A673 (cell line): ENCODE data around the gene SDK1. TPM values are rescaled to one million over a fixed set of nuclear protein-coding genes. Genes with fewer than 3 reads are reported as not detected.

ENCODE experiments used
- BruUV-seq: library from RNA; stranded (reverse); fragments of 400-500 nt; replicated peaks from 2 replicates; lab custom pipeline; 2021; lab: Mats Ljungman, UMichigan
- CTCF ChIA-PET: fragments of 300-600 bp; sonication (Branson Sonifier 250); formaldehyde crosslinking; loops from one replicate; lab custom pipeline; 2022; ENCODE audit warnings: antibody characterized with exemption; lab: Charles Lee
- POLR2A ChIA-PET: fragments of 300-600 bp; sonication (Branson Sonifier 250); formaldehyde crosslinking; loops from one replicate; lab custom pipeline; 2022; ENCODE audit warnings: antibody characterized with exemption; ENCODE audit not compliant: low non-redundant PET; lab: Charles Lee
- DNase-seq: peaks from one replicate; pipeline ENCODE4 v3.0.0-alpha.2; 2015; ENCODE audit warnings: low spot score
- H3K27ac ChIP-seq: fragments of 200-600 bp; sonication (generic); 2 replicates; pipeline ENCODE4 v1.5.1; 2016; ENCODE audit warnings: mixed run types, low read depth, mild to moderate bottlenecking, mixed read lengths, antibody characterized with exemption, low read length; ENCODE audit not compliant: poor library complexity, severe bottlenecking
- H3K27me3 ChIP-seq: fragments of 200-600 bp; sonication (generic); replicated peaks from 2 replicates; pipeline ENCODE4 v1.6.1; 2017; ENCODE audit warnings: mixed run types, low read depth, mild to moderate bottlenecking, mixed read lengths, antibody characterized with exemption, low read length; ENCODE audit not compliant: insufficient read depth, poor library complexity
- H3K36me3 ChIP-seq: fragments of 200-600 bp; sonication (generic); 2 replicates; pipeline ENCODE4 v1.6.1; 2016; ENCODE audit warnings: mixed run types, mild to moderate bottlenecking, mixed read lengths, antibody characterized with exemption, low read length; ENCODE audit not compliant: insufficient read depth, poor library complexity, severe bottlenecking
- H3K4me1 ChIP-seq: fragments of 200-600 bp; sonication (generic); 2 replicates; pipeline ENCODE4 v1.6.1; 2017; ENCODE audit warnings: mixed run types, mild to moderate bottlenecking, mixed read lengths, antibody characterized with exemption, low read length; ENCODE audit not compliant: insufficient read depth, poor library complexity, severe bottlenecking
- H3K4me3 ChIP-seq: fragments of 200-600 bp; sonication (generic); 2 replicates; pipeline ENCODE4 v1.5.1; 2016; ENCODE audit warnings: low read depth, mixed run types, mild to moderate bottlenecking, mixed read lengths, low read length; ENCODE audit not compliant: poor library complexity, severe bottlenecking
- H3K9me3 ChIP-seq: fragments of 200-600 bp; sonication (generic); 2 replicates; pipeline ENCODE4 v1.6.1; 2016; ENCODE audit warnings: mixed run types, low read depth, mild to moderate bottlenecking, mixed read lengths, antibody characterized with exemption, low read length; ENCODE audit not compliant: poor library complexity, severe bottlenecking
- CTCF ChIP-seq: fragments of 300-800, 200-600 bp; sonication (generic); conservative IDR thresholded peaks from 2 replicates; pipeline ENCODE4 v1.5.1; 2017; ENCODE audit warnings: low read depth, mild to moderate bottlenecking, antibody characterized with exemption, low read length, moderate library complexity, mixed read lengths
- EZH2 ChIP-seq: fragments of 200-600 bp; sonication (generic); IDR thresholded peaks from 2 replicates; pipeline ENCODE4 v1.6.1; 2017; ENCODE audit warnings: borderline replicate concordance, low read depth, mild to moderate bottlenecking, mixed read lengths, antibody characterized with exemption, low read length; ENCODE audit not compliant: poor library complexity, severe bottlenecking
- intact Hi-C: fragments of 100-400 bp; cut with micrococcal nuclease; formaldehyde crosslinking; loops from one replicate; pipeline ENCODE4 v1.10.0; 2022; ENCODE audit not compliant: unreplicated experiment
- total RNA-seq: library from RNA; stranded (reverse); gene quantifications from 2 replicates; pipeline ENCODE4 v1.2.3, GENCODE V29; 2021

SDK1 gene
- total RNA-seq, 1 experiment from 2014 or later: 14.7 TPM

DNA sequence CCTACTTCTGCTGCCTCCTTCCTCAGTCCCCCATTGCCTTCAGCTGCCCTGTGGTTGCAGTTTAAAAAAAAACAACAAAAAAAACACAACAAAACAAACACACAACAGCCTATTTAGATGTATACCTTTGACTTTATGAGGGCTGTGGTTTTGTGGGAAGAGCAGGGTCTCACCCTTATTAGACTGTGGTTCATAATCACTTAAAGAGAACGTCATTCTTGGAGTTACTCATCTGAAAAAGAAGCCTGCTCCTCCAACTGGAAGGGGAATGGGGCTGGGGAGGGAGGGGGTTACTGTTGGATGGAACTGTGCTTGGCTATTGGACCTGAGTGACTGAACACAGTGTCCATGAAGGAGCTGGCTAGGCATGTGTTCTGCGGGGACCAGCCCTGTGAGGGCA lies 48.1 kb downstream of the SDK1 start:
- no peak for DNase-seq
- H3K4me3 ChIP-seq: no peak overlapping the region
- no peaks in the 10 kb centered on the region for H3K9me3 ChIP-seq
- H3K27me3 ChIP-seq: peaks cover 3% of the 10 kb centered on the region
- intact Hi-C loops: no loop called here
- no TSS peak for BruUV-seq
- no peak overlapping the region for H3K27ac ChIP-seq
- no peaks in the 10 kb centered on the region for H3K36me3 ChIP-seq
- no peaks in the 10 kb centered on the region for H3K4me1 ChIP-seq
- CTCF ChIA-PET: no interaction called here
- POLR2A ChIA-PET: no interaction called here
- TF ChIP-seq EZH2 (no peak), CTCF (no peak)

DNA sequence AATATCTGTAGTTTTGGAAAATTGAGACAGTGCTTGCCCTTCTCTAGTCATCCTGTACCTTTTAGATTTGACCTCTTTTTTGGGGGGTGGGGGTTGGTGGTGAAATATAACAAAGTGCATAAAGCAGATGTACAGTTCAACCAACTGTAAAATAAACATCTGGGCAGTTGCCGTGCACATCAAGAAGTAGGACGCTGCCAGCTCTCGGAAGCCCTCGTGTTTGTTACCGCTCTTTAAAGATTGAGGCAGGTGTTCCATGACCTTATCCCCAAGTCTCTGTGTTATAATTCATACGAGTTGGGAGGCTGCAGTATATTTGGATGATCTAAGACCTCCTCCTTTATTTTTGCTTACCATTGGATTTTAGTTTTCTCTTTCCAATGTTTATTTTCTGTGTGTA lies 55.1 kb downstream of the SDK1 start:
- Histone ChIP-seq H3K36me3 (no peaks in the 10 kb centered on the region), H3K9me3 (no peaks in the 10 kb centered on the region), H3K4me3 (no peak overlapping the region), H3K27me3 (peaks cover 4% of the 10 kb centered on the region), H3K4me1 (no peaks in the 10 kb centered on the region), H3K27ac (no peak overlapping the region)
- intact Hi-C loops: no loop called here
- TF ChIP-seq CTCF: no peak
- no peak for TF ChIP-seq EZH2
- ChIA-PET POLR2A (no interaction called here), CTCF (no interaction called here)
- no peak for DNase-seq
- no TSS peak for BruUV-seq

DNA sequence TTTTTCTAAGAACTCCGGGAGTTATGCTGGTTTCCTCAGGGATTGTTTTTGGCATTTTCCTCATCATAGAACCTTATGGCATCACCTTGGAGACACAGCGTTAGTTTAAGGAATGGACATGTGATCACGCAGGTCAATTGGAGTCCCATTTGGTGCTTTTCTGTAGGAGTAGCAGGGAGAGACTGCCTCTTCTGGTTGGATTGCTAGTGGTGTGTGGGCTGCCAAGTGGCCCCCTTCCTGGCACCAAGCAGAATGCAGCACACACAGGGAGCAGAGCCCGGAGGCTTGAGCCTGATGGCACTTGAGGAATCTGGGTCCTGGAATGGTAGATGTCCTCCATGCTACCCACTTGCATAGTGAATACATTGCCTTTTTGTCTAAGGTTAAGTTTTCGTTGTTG lies 57.9 kb downstream of the SDK1 start:
- no peak overlapping the region for H3K27ac ChIP-seq
- intact Hi-C loops: no loop called here
- DNase-seq: no peak
- no TSS peak for BruUV-seq
- POLR2A ChIA-PET: no interaction called here
- no peaks in the 10 kb centered on the region for H3K4me1 ChIP-seq
- CTCF ChIA-PET: no interaction called here
- peaks cover 7% of the 10 kb centered on the region for H3K27me3 ChIP-seq
- no peak for TF ChIP-seq CTCF
- no peak for TF ChIP-seq EZH2
- no peak overlapping the region for H3K4me3 ChIP-seq
- no peaks in the 10 kb centered on the region for H3K36me3 ChIP-seq
- H3K9me3 ChIP-seq: no peaks in the 10 kb centered on the region
